Liver (tissue), 3 donors: ENCODE measurements around the gene AMIGO1.

ENCODE experiments used
- EGR1 ChIP-seq, 2 donors: IDR thresholded peaks; 2 replicates each; pipeline ENCODE4 v1.6.1; 2016 to 2018; ENCODE audit warnings: antibody characterized with exemption in 2 of 2, low read depth in 2 of 2
- FOXA1 ChIP-seq: IDR thresholded peaks from 2 replicates; pipeline ENCODE4 v1.6.1; 2016; ENCODE audit warnings: antibody characterized with exemption
- GABPA ChIP-seq, 2 donors: IDR thresholded peaks in 1 of 2; conservative IDR thresholded peaks in 1 of 2; 2 replicates each; pipeline ENCODE4 v1.6.1; 2016; ENCODE audit warnings: antibody characterized with exemption in 2 of 2, mild to moderate bottlenecking in 1 of 2, moderate library complexity in 1 of 2
- HNF4A ChIP-seq, 2 donors: conservative IDR thresholded peaks; 2 replicates each; pipeline ENCODE4 v1.6.1; 2016; ENCODE audit warnings: antibody characterized with exemption in 2 of 2, mild to moderate bottlenecking in 2 of 2
- JUND ChIP-seq, 2 donors: IDR thresholded peaks; 2 replicates each; pipeline ENCODE4 v1.6.1; 2016; ENCODE audit warnings: antibody characterized with exemption in 2 of 2
- RAD21 ChIP-seq, 2 donors: IDR thresholded peaks; 2 replicates each; pipeline ENCODE4 v1.6.1; 2016; ENCODE audit warnings: antibody characterized with exemption in 2 of 2, mild to moderate bottlenecking in 2 of 2
- RXRA ChIP-seq, 2 donors: IDR thresholded peaks; 2 replicates each; pipeline ENCODE4 v1.6.1; 2017 to 2018; ENCODE audit warnings: antibody characterized with exemption in 2 of 2, mild to moderate bottlenecking in 1 of 2
- SP1 ChIP-seq: IDR thresholded peaks from 2 replicates; pipeline ENCODE4 v1.6.1; 2018; ENCODE audit warnings: antibody characterized with exemption, mild to moderate bottlenecking
- TAF1 ChIP-seq: conservative IDR thresholded peaks from 2 replicates; pipeline ENCODE4 v1.6.1; 2016; ENCODE audit warnings: antibody characterized with exemption, mild to moderate bottlenecking
- YY1 ChIP-seq: IDR thresholded peaks from 2 replicates; pipeline ENCODE4 v1.6.1; 2016; ENCODE audit warnings: antibody characterized with exemption, mild to moderate bottlenecking
- TF ChIP-seq, protein P1 (sequence below): fragments of 150-350 bp; IDR thresholded peaks from 2 replicates; pipeline ENCODE4 v1.5.1; 2017; ENCODE audit warnings: improper control_type of control experiment, low read depth, low read length; ENCODE audit not compliant: missing input control
- TF ChIP-seq, protein P2 (sequence below): IDR thresholded peaks from 2 replicates; pipeline ENCODE4 v1.6.1; 2016; ENCODE audit warnings: antibody characterized with exemption, mild to moderate bottlenecking
- TF ChIP-seq, protein P3 (sequence below): IDR thresholded peaks from 2 replicates; pipeline ENCODE4 v1.6.1; 2016; ENCODE audit warnings: antibody characterized with exemption
- TF ChIP-seq, protein P4 (sequence below): IDR thresholded peaks from 2 replicates; pipeline ENCODE4 v1.6.1; 2016; ENCODE audit warnings: antibody characterized with exemption
- donor health status: healthy.
- donor health status: healthy.

DNA sequence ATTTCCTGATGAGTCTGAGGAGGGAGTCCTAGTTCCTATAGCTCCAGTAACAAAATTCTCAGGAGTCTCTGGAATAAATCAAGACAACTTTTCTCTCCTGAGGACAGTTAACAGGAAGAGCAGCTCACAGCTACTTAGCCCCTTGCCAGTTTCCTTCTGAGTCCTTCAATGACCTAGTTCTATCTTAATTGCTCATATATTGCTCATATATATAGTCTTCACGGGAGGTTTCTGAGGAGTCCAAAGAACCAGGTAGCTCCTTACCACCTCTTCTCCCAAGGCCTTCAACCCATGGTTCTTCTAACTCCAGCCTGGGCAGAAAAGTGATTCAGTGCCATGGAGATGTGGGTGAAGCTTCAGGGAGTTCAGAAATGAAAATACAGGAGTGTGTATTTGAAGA lies 4.6 kb downstream of the AMIGO1 start:
- TF ChIP-seq, protein P1, sequence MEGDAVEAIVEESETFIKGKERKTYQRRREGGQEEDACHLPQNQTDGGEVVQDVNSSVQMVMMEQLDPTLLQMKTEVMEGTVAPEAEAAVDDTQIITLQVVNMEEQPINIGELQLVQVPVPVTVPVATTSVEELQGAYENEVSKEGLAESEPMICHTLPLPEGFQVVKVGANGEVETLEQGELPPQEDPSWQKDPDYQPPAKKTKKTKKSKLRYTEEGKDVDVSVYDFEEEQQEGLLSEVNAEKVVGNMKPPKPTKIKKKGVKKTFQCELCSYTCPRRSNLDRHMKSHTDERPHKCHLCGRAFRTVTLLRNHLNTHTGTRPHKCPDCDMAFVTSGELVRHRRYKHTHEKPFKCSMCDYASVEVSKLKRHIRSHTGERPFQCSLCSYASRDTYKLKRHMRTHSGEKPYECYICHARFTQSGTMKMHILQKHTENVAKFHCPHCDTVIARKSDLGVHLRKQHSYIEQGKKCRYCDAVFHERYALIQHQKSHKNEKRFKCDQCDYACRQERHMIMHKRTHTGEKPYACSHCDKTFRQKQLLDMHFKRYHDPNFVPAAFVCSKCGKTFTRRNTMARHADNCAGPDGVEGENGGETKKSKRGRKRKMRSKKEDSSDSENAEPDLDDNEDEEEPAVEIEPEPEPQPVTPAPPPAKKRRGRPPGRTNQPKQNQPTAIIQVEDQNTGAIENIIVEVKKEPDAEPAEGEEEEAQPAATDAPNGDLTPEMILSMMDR: no peak
- TF ChIP-seq RXRA (IDR thresholded peaks at IDR 0.05) (no peak), GABPA (IDR thresholded peaks at IDR 0.05 in 1 of 2, conservative IDR thresholded peaks at IDR 0.05 in 1 of 2) (no peak), TAF1 (no peak), FOXA1 (no peak), SP1 (no peak), HNF4A (conservative IDR thresholded peaks at IDR 0.05) (no peak), JUND (IDR thresholded peaks at IDR 0.05) (no peak), YY1 (no peak), RAD21 (IDR thresholded peaks at IDR 0.05) (no peak), EGR1 (IDR thresholded peaks at IDR 0.05; ENCODE audit: low read depth in 2 of 2) (no peak)
- TF ChIP-seq, protein P2, sequence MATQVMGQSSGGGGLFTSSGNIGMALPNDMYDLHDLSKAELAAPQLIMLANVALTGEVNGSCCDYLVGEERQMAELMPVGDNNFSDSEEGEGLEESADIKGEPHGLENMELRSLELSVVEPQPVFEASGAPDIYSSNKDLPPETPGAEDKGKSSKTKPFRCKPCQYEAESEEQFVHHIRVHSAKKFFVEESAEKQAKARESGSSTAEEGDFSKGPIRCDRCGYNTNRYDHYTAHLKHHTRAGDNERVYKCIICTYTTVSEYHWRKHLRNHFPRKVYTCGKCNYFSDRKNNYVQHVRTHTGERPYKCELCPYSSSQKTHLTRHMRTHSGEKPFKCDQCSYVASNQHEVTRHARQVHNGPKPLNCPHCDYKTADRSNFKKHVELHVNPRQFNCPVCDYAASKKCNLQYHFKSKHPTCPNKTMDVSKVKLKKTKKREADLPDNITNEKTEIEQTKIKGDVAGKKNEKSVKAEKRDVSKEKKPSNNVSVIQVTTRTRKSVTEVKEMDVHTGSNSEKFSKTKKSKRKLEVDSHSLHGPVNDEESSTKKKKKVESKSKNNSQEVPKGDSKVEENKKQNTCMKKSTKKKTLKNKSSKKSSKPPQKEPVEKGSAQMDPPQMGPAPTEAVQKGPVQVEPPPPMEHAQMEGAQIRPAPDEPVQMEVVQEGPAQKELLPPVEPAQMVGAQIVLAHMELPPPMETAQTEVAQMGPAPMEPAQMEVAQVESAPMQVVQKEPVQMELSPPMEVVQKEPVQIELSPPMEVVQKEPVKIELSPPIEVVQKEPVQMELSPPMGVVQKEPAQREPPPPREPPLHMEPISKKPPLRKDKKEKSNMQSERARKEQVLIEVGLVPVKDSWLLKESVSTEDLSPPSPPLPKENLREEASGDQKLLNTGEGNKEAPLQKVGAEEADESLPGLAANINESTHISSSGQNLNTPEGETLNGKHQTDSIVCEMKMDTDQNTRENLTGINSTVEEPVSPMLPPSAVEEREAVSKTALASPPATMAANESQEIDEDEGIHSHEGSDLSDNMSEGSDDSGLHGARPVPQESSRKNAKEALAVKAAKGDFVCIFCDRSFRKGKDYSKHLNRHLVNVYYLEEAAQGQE: no peak
- TF ChIP-seq, protein P3, sequence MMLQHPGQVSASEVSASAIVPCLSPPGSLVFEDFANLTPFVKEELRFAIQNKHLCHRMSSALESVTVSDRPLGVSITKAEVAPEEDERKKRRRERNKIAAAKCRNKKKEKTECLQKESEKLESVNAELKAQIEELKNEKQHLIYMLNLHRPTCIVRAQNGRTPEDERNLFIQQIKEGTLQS: no peak
- TF ChIP-seq, protein P4, sequence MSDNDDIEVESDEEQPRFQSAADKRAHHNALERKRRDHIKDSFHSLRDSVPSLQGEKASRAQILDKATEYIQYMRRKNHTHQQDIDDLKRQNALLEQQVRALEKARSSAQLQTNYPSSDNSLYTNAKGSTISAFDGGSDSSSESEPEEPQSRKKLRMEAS: no peak
